ENCODE measurements around the gene ITPR3. TPM values are rescaled to one million over a fixed set of nuclear protein-coding genes. Genes with fewer than 3 reads are reported as not detected.

Gene ITPR3
- total RNA-seq, 2 experiments from 2014 or later: 56.6 to 83.5 TPM

- H3K4me3 ChIP-seq (ENCODE audit: low read depth, low read length, poor library complexity, severe bottlenecking): no peak overlapping the region
- no peaks in the 10 kb centered on the region for H3K79me2 ChIP-seq (ENCODE audit: insufficient read depth, low read depth, low read length)
- no peak for TF ChIP-seq EZH2phosphoT487 (IDR thresholded peaks at IDR 0.05; ENCODE audit: borderline replicate concordance, low read depth, low read length)
- TF ChIP-seq, protein P1, sequence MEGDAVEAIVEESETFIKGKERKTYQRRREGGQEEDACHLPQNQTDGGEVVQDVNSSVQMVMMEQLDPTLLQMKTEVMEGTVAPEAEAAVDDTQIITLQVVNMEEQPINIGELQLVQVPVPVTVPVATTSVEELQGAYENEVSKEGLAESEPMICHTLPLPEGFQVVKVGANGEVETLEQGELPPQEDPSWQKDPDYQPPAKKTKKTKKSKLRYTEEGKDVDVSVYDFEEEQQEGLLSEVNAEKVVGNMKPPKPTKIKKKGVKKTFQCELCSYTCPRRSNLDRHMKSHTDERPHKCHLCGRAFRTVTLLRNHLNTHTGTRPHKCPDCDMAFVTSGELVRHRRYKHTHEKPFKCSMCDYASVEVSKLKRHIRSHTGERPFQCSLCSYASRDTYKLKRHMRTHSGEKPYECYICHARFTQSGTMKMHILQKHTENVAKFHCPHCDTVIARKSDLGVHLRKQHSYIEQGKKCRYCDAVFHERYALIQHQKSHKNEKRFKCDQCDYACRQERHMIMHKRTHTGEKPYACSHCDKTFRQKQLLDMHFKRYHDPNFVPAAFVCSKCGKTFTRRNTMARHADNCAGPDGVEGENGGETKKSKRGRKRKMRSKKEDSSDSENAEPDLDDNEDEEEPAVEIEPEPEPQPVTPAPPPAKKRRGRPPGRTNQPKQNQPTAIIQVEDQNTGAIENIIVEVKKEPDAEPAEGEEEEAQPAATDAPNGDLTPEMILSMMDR (conservative IDR thresholded peaks at IDR 0.05; ENCODE audit: low read length): no peak
- ChIA-PET POLR2A (no interaction called here), CTCF (ENCODE audit: unreplicated experiment) (no interaction called here)
- H3K27ac ChIP-seq (ENCODE audit: low read depth, low read length, poor library complexity, severe bottlenecking): no peak overlapping the region
- no peak for DNase-seq (ENCODE audit: low spot score)
- no TSS peak for BruUV-seq (replicated peaks)
- no peak overlapping the region for H2AFZ ChIP-seq (ENCODE audit: low read length)
- no peaks in the 10 kb centered on the region for H4K20me1 ChIP-seq (ENCODE audit: insufficient read depth, low read length)
- H3K36me3 ChIP-seq (ENCODE audit: insufficient read depth, low read length): peaks cover 95% of the 10 kb centered on the region
- no peaks in the 10 kb centered on the region for H3K9me3 ChIP-seq (ENCODE audit: low read length)
- no peaks in the 10 kb centered on the region for H3K9me2 ChIP-seq (ENCODE audit: insufficient read depth, low read length)
- no peaks in the 10 kb centered on the region for H3K4me1 ChIP-seq (ENCODE audit: insufficient read depth, low read length, poor library complexity, severe bottlenecking)
- intact Hi-C loops (cut with micrococcal nuclease; ENCODE audit: unreplicated experiment): no loop called here
- H3K4me2 ChIP-seq (ENCODE audit: low read length): no peak overlapping the region
These were observed 62.7 kb downstream of the ITPR3 start for GRCh38 chr6:33683576-33684427.

DNA sequence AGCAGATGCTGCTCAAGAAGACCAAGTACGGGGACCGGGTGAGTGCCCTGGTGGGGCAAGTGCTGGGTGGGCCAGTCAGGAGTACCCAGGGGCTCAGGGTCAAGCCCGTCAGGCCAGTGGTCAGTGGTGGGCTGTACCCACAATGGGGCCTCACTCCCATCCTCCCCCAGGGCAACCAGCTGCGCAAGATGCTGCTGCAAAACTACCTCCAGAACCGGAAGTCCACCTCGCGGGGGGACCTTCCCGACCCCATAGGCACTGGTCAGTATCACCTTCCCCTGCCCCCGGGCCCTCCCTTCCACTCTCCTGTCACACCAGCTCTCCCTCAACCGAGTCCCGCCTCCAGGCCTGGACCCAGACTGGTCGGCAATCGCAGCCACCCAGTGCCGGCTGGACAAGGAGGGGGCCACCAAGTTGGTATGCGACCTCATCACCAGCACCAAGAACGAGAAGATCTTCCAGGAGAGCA lies 63.3 kb downstream of the ITPR3 start:
- no peak overlapping the region for H3K4me3 ChIP-seq (ENCODE audit: low read depth, low read length, poor library complexity, severe bottlenecking)
- ChIA-PET POLR2A (no interaction called here), CTCF (ENCODE audit: unreplicated experiment) (no interaction called here)
- no peaks in the 10 kb centered on the region for H3K79me2 ChIP-seq (ENCODE audit: insufficient read depth, low read depth, low read length)
- DNase-seq (ENCODE audit: low spot score): no peak
- TF ChIP-seq, protein P1 (conservative IDR thresholded peaks at IDR 0.05; ENCODE audit: low read length): no peak
- no peak for TF ChIP-seq EZH2phosphoT487 (IDR thresholded peaks at IDR 0.05; ENCODE audit: borderline replicate concordance, low read depth, low read length)
- no peak overlapping the region for H3K27ac ChIP-seq (ENCODE audit: low read depth, low read length, poor library complexity, severe bottlenecking)
- no peaks in the 10 kb centered on the region for H3K9me2 ChIP-seq (ENCODE audit: insufficient read depth, low read length)
- H4K20me1 ChIP-seq (ENCODE audit: insufficient read depth, low read length): no peaks in the 10 kb centered on the region
- intact Hi-C loops (cut with micrococcal nuclease; ENCODE audit: unreplicated experiment): no loop called here
- H3K9me3 ChIP-seq (ENCODE audit: low read length): no peaks in the 10 kb centered on the region
- H2AFZ ChIP-seq (ENCODE audit: low read length): no peak overlapping the region
- H3K36me3 ChIP-seq (ENCODE audit: insufficient read depth, low read length): peaks cover 95% of the 10 kb centered on the region
- BruUV-seq (replicated peaks): no TSS peak
- H3K4me1 ChIP-seq (ENCODE audit: insufficient read depth, low read length, poor library complexity, severe bottlenecking): no peaks in the 10 kb centered on the region
- H3K4me2 ChIP-seq (ENCODE audit: low read length): no peak overlapping the region

DNA sequence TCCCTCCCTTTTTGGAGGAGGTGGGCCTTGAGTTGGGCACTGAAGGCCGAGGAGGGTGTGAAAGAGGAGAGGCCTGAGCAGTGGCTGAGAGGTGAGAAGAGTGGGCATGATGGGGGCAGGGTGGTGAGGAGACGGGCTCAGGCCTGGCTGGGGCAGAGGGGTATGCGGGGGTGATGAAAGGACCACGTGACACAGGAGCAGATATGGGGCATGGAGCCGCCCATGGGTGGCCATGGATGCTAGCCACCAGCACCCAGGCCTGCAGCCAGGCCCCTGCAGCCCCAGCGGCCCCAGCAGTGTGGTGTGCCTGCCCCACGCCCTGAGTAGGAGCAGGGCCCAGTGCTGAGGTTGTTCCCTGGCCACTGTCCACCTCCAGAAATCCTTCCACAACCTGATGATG lies 63.9 kb downstream of the ITPR3 start:
- Histone ChIP-seq H4K20me1 (ENCODE audit: insufficient read depth, low read length) (no peaks in the 10 kb centered on the region), H3K4me3 (ENCODE audit: low read depth, low read length, poor library complexity, severe bottlenecking) (no peak overlapping the region), H3K4me2 (ENCODE audit: low read length) (no peak overlapping the region), H3K79me2 (ENCODE audit: insufficient read depth, low read depth, low read length) (no peaks in the 10 kb centered on the region), H3K4me1 (ENCODE audit: insufficient read depth, low read length, poor library complexity, severe bottlenecking) (no peaks in the 10 kb centered on the region), H3K27ac (ENCODE audit: low read depth, low read length, poor library complexity, severe bottlenecking) (no peak overlapping the region), H3K9me3 (ENCODE audit: low read length) (no peaks in the 10 kb centered on the region), H2AFZ (ENCODE audit: low read length) (no peak overlapping the region), H3K36me3 (ENCODE audit: insufficient read depth, low read length) (peaks cover 95% of the 10 kb centered on the region), H3K9me2 (ENCODE audit: insufficient read depth, low read length) (no peaks in the 10 kb centered on the region)
- DNase-seq (ENCODE audit: low spot score): no peak
- CTCF ChIA-PET (ENCODE audit: unreplicated experiment): no interaction called here
- TF ChIP-seq, protein P1 (conservative IDR thresholded peaks at IDR 0.05; ENCODE audit: low read length): no peak
- TF ChIP-seq EZH2phosphoT487 (IDR thresholded peaks at IDR 0.05; ENCODE audit: borderline replicate concordance, low read depth, low read length): no peak
- POLR2A ChIA-PET: no interaction called here
- intact Hi-C loops (cut with micrococcal nuclease; ENCODE audit: unreplicated experiment): no loop called here
- no TSS peak for BruUV-seq (replicated peaks)
